ENCODE data around the gene USP48.

The USP48 gene

GRCh38 chr1:21650400-21650799, 132.5 kb downstream of the USP48 start:
- no peak for DNase-seq (ENCODE audit: low spot score)
- TF ChIP-seq, protein P1, sequence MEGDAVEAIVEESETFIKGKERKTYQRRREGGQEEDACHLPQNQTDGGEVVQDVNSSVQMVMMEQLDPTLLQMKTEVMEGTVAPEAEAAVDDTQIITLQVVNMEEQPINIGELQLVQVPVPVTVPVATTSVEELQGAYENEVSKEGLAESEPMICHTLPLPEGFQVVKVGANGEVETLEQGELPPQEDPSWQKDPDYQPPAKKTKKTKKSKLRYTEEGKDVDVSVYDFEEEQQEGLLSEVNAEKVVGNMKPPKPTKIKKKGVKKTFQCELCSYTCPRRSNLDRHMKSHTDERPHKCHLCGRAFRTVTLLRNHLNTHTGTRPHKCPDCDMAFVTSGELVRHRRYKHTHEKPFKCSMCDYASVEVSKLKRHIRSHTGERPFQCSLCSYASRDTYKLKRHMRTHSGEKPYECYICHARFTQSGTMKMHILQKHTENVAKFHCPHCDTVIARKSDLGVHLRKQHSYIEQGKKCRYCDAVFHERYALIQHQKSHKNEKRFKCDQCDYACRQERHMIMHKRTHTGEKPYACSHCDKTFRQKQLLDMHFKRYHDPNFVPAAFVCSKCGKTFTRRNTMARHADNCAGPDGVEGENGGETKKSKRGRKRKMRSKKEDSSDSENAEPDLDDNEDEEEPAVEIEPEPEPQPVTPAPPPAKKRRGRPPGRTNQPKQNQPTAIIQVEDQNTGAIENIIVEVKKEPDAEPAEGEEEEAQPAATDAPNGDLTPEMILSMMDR (IDR thresholded peaks at IDR 0.05; ENCODE audit: extremely low read depth, missing control alignments), result no peak

GRCh38 chr1:21649315-21649714, 133.6 kb downstream of the USP48 start:
- no peak for DNase-seq (ENCODE audit: low spot score)
- TF ChIP-seq, protein P1 (IDR thresholded peaks at IDR 0.05; ENCODE audit: extremely low read depth, missing control alignments), result no peak

- TF ChIP-seq, protein P1 (IDR thresholded peaks at IDR 0.05; ENCODE audit: extremely low read depth, missing control alignments), result no peak
- no peak for DNase-seq (ENCODE audit: low spot score)
These were observed 134.2 kb downstream of the USP48 start for GRCh38 chr1:21648791-21649190.

GRCh38 chr1:21648352-21648730, 134.6 kb downstream of the USP48 start:
- no peak for DNase-seq (ENCODE audit: low spot score)
- TF ChIP-seq, protein P1 (IDR thresholded peaks at IDR 0.05; ENCODE audit: extremely low read depth, missing control alignments), result no peak

GRCh38 chr1:21647431-21648351, 135.3 kb downstream of the USP48 start:
- TF ChIP-seq, protein P1 (IDR thresholded peaks at IDR 0.05; ENCODE audit: extremely low read depth, missing control alignments), result no peak
- DNase-seq (ENCODE audit: low spot score), result peak; percentile 75

DNA sequence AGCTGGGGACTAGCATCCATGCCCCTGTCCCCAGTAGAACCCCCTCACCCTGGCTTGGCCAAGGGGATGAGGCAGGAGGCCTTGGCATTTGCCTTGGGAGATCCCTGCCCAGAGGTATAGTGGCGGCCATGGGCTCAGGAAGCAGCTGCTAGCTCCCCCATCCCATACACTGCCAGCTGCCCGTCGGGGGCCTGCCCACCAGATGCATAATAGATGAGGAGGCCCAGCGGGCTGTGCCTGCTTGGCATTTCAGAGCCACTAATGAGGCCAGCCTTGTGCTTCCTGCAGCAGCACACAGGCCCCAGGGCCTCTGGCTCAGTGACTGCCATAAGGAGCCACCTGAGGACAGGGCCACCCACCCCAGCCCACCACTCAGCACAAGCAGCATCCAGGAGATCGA, 137.4 kb downstream of the USP48 start:
- DNase-seq (ENCODE audit: low spot score), result no peak
- TF ChIP-seq, protein P1 (IDR thresholded peaks at IDR 0.05; ENCODE audit: extremely low read depth, missing control alignments), result no peak

DNA sequence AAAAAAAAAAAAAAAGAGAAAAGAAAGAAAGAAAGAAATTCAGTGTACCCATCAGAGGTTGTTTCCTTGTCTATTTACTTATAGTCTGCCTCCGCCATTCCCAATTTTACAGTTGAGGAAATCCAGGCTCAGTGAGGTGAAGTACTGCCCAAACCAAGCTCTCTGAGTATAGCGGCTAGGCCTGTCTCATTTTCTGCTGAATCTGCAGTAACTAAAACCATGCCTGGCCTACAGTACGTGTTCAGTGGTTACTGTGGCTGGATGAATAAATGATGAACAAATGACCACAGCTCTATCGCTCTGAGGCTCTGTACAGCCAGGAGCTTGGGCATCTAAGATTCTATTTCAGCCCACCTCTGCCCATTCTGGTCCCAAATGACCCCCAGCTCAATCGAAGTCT, 138.0 kb downstream of the USP48 start:
- TF ChIP-seq, protein P1 (IDR thresholded peaks at IDR 0.05; ENCODE audit: extremely low read depth, missing control alignments), result no peak
- no peak for DNase-seq (ENCODE audit: low spot score)

All from GM20000 (cell line).